ENCODE data around the gene ZNF444. TPM values are rescaled to one million over a fixed set of nuclear protein-coding genes. Genes with fewer than 3 reads are reported as not detected.

ZNF444 gene
- total RNA-seq, 1 experiment from 2014 or later, result 31.7 TPM

GRCh38 chr19:56098731-56099568, 42.1 kb upstream of the ZNF444 start:
- Histone ChIP-seq H2AFZ (ENCODE audit: low read depth, low read length, poor library complexity, severe bottlenecking) (no peak overlapping the region), H3K36me3 (ENCODE audit: control insufficient read depth in 1 of 2, insufficient read depth in 2 of 2, low read length in 2 of 2) (peaks cover 5 to 13% of the 10 kb centered on the region in 2 experiments; a peak in 3 of 4 replicates), H3K79me2 (ENCODE audit: insufficient read depth, low read length) (peaks cover 79% of the 10 kb centered on the region), H3K4me2 (ENCODE audit: low read length) (no peak overlapping the region), H3K9me3 (ENCODE audit: control insufficient read depth in 1 of 2, insufficient read depth in 1 of 2, low read depth in 1 of 2, low read length in 2 of 2) (no peaks in the 10 kb centered on the region), H3K4me3 (replicated peaks in 1 of 2; ENCODE audit: low read depth in 1 of 2, low read length in 2 of 2) (no peak overlapping the region), H4K20me1 (ENCODE audit: insufficient read depth) (no peaks in the 10 kb centered on the region), H3K27me3 (ENCODE audit: insufficient read depth, low read length) (no peaks in the 10 kb centered on the region), H3K9me2 (ENCODE audit: insufficient read depth) (no peaks in the 10 kb centered on the region), H3K27ac (ENCODE audit: low read depth, low read length) (no peak overlapping the region), H3K9ac (ENCODE audit: low read length) (no peak overlapping the region), H3K4me1 (ENCODE audit: control insufficient read depth in 1 of 2, insufficient read depth in 2 of 2, low read length in 2 of 2) (no peaks in the 10 kb centered on the region)
- intact Hi-C loops (cut with micrococcal nuclease), result no loop called here
- no TSS peak for BruUV-seq (replicated peaks)
- DNase-seq (ENCODE audit: low read depth, low spot score), result no peak
- no peak; the same call in 1 of the 2 replicates for ATAC-seq
- ChIA-PET POLR2A (no interaction called here), RAD21 (ENCODE audit: low non-redundant PET in 1 of 2, low total read pairs in 2 of 2, uncharacterized antibody in 2 of 2, unreplicated experiment in 2 of 2) (no interaction called here), CTCF (no interaction called here)
- no peak for TF ChIP-seq REST (IDR thresholded peaks at IDR 0.05; ENCODE audit: low read depth)
- no peak for TF ChIP-seq CEBPB (IDR thresholded peaks at IDR 0.05; ENCODE audit: low read depth)
- no peak for TF ChIP-seq ZNF274 (IDR thresholded peaks at IDR 0.05; ENCODE audit: low read depth, low read length)
- TF ChIP-seq SP1 (IDR thresholded peaks at IDR 0.05; ENCODE audit: low read depth), result no peak
- TF ChIP-seq JUND (IDR thresholded peaks at IDR 0.05), result no peak
- TF ChIP-seq YY1 (IDR thresholded peaks at IDR 0.05; ENCODE audit: extremely low read depth, insufficient replicate concordance, low read depth, low read length), result no peak
- TF ChIP-seq RAD21 (IDR thresholded peaks at IDR 0.05; ENCODE audit: low read depth), result no peak
- no peak for TF ChIP-seq EZH2phosphoT487 (IDR thresholded peaks at IDR 0.05; ENCODE audit: borderline replicate concordance)
- TF ChIP-seq POLR2A (IDR thresholded peaks at IDR 0.05; ENCODE audit: borderline replicate concordance, extremely low read depth, insufficient read depth, insufficient read length), result no peak
- TF ChIP-seq CBX3 (IDR thresholded peaks at IDR 0.05; ENCODE audit: low read depth), result no peak
- no peak for TF ChIP-seq POLR2AphosphoS5 (IDR thresholded peaks at IDR 0.05; ENCODE audit: low read depth, low read length)
- TF ChIP-seq ZBTB33 (IDR thresholded peaks at IDR 0.05; ENCODE audit: extremely low read depth, insufficient replicate concordance, low read length), result no peak
- TF ChIP-seq ZFX (IDR thresholded peaks at IDR 0.05), result no peak
